ENCODE results near the gene RAB3IL1. TPM values are rescaled to one million over a fixed set of nuclear protein-coding genes. Genes with fewer than 3 reads are reported as not detected.
A peak's percentile ranks its signal among the peaks of the same experiment; 100 is the strongest.
"Not testable (repeated sequence)": the region's sequence is repeated elsewhere in the genome, so short reads cannot be mapped to it uniquely, and the experiment has no call there.

RAB3IL1 gene
- total RNA-seq, 3 donors from 2014 or later, result 0.15 to 1.4 TPM; not detected in 1

DNA sequence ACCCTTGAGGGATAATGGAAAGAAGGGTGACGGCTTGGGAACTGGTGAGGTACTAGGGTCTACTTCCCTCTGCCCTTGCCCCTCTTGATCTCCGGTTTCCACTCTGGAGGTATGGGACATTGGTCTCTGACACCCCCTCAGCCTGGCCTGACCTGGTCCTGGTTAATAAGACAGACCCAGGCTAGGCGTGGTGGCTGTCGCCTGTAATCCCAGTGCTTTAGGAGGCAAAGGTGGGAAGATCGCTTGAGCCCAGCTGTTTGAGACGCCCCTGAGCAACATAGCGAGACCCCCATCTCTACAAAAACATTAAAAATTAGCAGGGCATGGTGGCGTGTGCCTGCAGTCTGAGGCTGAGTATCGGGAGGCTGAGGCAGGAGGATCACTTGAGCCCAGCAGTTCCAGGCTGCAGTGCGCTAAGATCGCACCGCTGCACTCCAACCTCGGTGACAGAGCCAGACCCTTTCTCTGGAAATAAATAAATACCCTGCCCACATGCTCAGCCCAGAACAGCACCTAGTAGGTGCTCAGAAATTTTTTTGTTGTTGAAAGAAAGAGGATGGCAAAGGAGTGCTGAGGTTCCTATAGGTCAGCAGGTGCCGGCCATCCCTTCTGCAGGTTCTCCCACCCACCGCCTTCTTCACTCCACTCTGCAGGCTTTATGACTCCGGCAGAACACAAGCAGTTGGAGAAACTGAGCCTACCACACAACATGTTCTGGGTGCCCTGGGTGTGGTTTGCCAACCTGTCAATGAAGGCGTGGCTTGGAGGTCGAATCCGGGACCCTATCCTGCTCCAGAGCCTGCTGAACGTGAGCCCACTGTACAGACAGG, 39.0 kb upstream of the RAB3IL1 start:
- ATAC-seq (no peak), DNase-seq (no peak)
- peaks cover 25% of the 10 kb centered on the region for H3K27me3 Mint-ChIP-seq (ENCODE audit: low read depth)
- H3K4me1 Mint-ChIP-seq (ENCODE audit: low read depth), result peaks cover 9% of the 10 kb centered on the region
- no peak overlapping the region for H3K4me3 Mint-ChIP-seq
- peaks cover 1% of the 10 kb centered on the region for H3K36me3 Mint-ChIP-seq (ENCODE audit: insufficient read depth)
- no peaks in the 10 kb centered on the region for H3K9me3 Mint-ChIP-seq

GRCh38 chr11:61955422-61956135, 38.2 kb upstream of the RAB3IL1 start:
- H3K4me3 Mint-ChIP-seq, result no peak overlapping the region
- H3K27me3 Mint-ChIP-seq (ENCODE audit: low read depth), result peaks cover 25% of the 10 kb centered on the region
- ATAC-seq (peak; percentile 63 to 70), DNase-seq (peak; percentile 18)
- H3K36me3 Mint-ChIP-seq (ENCODE audit: insufficient read depth), result peaks cover 1% of the 10 kb centered on the region
- peaks cover 9% of the 10 kb centered on the region for H3K4me1 Mint-ChIP-seq (ENCODE audit: low read depth)
- H3K9me3 Mint-ChIP-seq, result no peaks in the 10 kb centered on the region

GRCh38 chr11:61954851-61955421, 37.6 kb upstream of the RAB3IL1 start:
- Mint-ChIP-seq H3K27me3 (ENCODE audit: low read depth) (peaks cover 25% of the 10 kb centered on the region), H3K9me3 (no peaks in the 10 kb centered on the region), H3K4me1 (ENCODE audit: low read depth) (peaks cover 9% of the 10 kb centered on the region), H3K36me3 (ENCODE audit: insufficient read depth) (peaks cover 1% of the 10 kb centered on the region), H3K4me3 (no peak overlapping the region)
- DNase-seq, result no peak
- ATAC-seq, result peak; percentile 16 to 24

DNA sequence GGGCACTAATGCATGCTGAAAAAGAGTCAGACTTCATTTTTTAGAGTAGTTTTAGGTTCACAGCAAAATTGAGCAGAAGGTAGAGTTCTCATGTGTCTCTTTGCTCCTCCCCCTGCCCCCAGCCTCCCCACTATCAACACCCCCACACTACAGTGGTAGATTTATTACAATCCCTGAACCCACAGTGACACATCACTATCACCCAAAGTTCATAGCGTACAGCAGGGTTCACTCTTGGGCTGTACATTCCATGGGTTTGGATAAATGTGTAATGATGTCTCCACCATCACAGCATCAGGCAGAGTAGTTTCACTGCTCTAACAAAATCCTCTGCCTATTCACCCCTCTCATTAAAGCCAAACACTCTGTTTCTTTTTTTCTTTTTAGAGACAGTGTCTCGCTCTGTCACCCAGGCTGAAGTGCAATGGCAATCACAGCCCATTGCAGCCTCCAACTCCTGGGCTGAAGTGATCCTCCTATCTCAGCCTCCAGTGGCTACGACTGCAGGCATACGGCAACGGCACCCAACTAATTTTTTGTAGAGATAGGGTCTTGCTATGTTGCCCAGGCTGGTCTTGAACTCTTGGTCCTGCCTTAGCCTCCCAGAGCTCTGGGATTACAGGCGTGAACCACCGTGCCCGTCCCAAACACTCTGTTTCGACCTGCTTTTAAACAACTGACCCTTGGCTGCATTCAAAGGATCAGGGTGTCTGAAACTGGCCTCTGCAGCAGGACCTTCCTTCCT, 36.9 kb upstream of the RAB3IL1 start:
- ATAC-seq (no peak), DNase-seq (no peak)
- Mint-ChIP-seq H3K9me3 (no peaks in the 10 kb centered on the region), H3K36me3 (ENCODE audit: insufficient read depth) (peaks cover 1% of the 10 kb centered on the region), H3K4me1 (ENCODE audit: low read depth) (peaks cover 9% of the 10 kb centered on the region), H3K27me3 (ENCODE audit: low read depth) (peaks cover 25% of the 10 kb centered on the region), H3K4me3 (no peak overlapping the region)

DNA sequence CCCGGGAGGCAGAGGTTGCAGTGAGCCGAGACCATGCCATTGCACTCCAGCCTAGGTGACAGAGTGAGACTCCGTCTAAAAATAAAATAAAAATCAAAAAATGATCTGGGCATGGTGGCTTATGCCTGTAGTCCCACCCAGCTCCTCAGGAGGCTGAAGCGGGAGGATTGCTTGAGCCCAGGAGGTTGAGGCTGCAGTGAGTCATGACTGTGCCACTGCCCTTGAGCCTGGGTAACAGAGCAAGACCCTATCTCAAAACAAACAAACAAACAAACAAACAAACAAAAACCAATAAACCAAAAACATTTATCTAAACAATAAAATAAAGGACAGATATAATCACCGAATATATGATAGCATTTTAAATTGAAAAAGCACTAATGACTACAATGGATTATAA, 36.3 kb upstream of the RAB3IL1 start:
- peaks cover 25% of the 10 kb centered on the region for H3K27me3 Mint-ChIP-seq (ENCODE audit: low read depth)
- not testable (repeated sequence) for H3K4me1 Mint-ChIP-seq (ENCODE audit: low read depth); H3K4me3 Mint-ChIP-seq; ATAC-seq; DNase-seq; H3K9me3 Mint-ChIP-seq; H3K36me3 Mint-ChIP-seq (ENCODE audit: insufficient read depth)

DNA sequence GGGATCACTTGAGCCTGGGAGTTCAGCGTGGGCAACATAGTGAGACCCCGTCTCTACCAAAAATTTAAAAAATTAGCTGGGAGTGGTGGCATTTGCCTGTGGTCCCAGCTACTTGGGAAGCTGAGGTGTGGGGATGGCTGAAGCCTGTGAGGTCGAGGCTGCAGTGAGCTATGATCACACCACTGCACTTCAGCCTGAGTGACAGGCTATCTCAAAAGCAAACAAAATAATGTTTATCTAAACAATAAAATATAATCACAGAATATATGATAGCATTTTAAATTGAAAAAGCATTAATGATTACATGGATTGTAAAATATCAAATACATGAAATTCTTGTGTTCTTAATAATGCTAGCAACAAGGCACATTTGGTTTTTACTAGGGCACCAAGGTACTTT, 35.5 kb upstream of the RAB3IL1 start:
- peaks cover 2% of the 10 kb centered on the region for H3K4me1 Mint-ChIP-seq (ENCODE audit: low read depth)
- DNase-seq (no peak), ATAC-seq (no peak)
- H3K27me3 Mint-ChIP-seq (ENCODE audit: low read depth), result peaks cover 25% of the 10 kb centered on the region
- no peaks in the 10 kb centered on the region for H3K9me3 Mint-ChIP-seq
- H3K4me3 Mint-ChIP-seq, result no peak overlapping the region
- H3K36me3 Mint-ChIP-seq (ENCODE audit: insufficient read depth), result no peaks in the 10 kb centered on the region

DNA sequence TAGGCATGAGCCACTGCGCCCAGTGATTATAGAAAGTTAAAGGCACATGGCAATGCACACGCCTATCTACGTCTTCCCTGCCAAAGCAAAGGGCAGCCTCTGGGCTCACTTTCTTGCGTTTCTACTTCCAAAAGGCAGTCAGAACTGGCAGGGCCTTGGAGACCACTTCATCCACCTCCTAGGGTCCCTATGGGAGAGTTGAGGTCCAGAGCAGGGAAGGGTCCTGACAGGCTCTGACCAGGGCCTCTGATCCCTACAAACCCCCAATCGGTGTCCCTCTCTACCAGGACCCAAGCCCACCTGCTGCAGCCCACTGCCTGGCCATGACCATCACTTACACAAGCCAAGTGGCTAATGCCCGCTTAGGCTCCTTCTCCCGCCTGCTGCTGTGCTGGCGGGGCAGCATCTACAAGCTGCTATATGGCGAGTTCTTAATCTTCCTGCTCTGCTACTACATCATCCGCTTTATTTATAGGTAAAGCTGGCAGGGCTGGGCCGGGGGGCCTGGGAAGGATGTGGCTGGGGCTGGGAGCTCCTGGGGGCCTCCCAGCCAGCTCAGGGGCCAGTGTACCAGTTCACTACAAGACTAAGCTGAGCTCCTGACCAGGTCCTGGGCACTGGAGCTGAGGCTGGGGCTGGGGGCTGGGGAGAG, 34.2 kb upstream of the RAB3IL1 start:
- no peaks in the 10 kb centered on the region for H3K36me3 Mint-ChIP-seq (ENCODE audit: insufficient read depth)
- DNase-seq (no peak), ATAC-seq (no peak)
- peaks cover 25% of the 10 kb centered on the region for H3K27me3 Mint-ChIP-seq (ENCODE audit: low read depth)
- no peaks in the 10 kb centered on the region for H3K9me3 Mint-ChIP-seq
- peaks cover 5% of the 10 kb centered on the region for H3K4me1 Mint-ChIP-seq (ENCODE audit: low read depth)
- H3K4me3 Mint-ChIP-seq, result no peak overlapping the region

DNA sequence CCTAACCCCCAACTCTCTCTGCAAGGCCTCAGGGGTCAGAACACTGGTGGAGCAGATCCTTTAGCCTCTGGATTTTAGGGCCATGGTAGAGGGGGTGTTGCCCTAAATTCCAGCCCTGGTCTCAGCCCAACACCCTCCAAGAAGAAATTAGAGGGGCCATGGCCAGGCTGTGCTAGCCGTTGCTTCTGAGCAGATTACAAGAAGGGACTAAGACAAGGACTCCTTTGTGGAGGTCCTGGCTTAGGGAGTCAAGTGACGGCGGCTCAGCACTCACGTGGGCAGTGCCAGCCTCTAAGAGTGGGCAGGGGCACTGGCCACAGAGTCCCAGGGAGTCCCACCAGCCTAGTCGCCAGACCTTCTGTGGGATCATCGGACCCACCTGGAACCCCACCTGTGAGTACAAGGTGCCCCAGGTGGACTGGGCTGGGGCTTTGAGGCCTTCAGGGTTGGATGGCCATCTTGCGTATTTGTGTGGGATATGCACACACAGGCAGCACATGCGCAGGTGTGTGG, 32.7 kb upstream of the RAB3IL1 start, which contains the start of gene BEST1:
Gene BEST1, plus strand, starts transcription at position 317 of the 513 bp plus-strand sequence. CDS start 1,456 bp downstream, outside the sequence.
- H3K4me3 Mint-ChIP-seq, result no peak within 1 kb of the TSS

GRCh38 chr11:61949169-61950034, 32.0 kb upstream of the RAB3IL1 start:
- Mint-ChIP-seq H3K9me3 (no peaks in the 10 kb centered on the region), H3K27me3 (ENCODE audit: low read depth) (peaks cover 9% of the 10 kb centered on the region), H3K4me3 (no peak overlapping the region), H3K36me3 (ENCODE audit: insufficient read depth) (no peaks in the 10 kb centered on the region), H3K4me1 (ENCODE audit: low read depth) (peaks cover 3% of the 10 kb centered on the region)
- no peak for ATAC-seq
- no peak for DNase-seq

More for the DNA sequence above, 32.7 kb upstream of the RAB3IL1 start, which contains the start of gene BEST1:
- H3K4me1 Mint-ChIP-seq (ENCODE audit: low read depth), result peaks cover 3% of the 10 kb centered on the region
- no peaks in the 10 kb centered on the region for H3K9me3 Mint-ChIP-seq
- peaks cover 16% of the 10 kb centered on the region for H3K27me3 Mint-ChIP-seq (ENCODE audit: low read depth)
- ATAC-seq (no peak), DNase-seq (no peak)
- no peaks in the 10 kb centered on the region for H3K36me3 Mint-ChIP-seq (ENCODE audit: insufficient read depth)

DNA sequence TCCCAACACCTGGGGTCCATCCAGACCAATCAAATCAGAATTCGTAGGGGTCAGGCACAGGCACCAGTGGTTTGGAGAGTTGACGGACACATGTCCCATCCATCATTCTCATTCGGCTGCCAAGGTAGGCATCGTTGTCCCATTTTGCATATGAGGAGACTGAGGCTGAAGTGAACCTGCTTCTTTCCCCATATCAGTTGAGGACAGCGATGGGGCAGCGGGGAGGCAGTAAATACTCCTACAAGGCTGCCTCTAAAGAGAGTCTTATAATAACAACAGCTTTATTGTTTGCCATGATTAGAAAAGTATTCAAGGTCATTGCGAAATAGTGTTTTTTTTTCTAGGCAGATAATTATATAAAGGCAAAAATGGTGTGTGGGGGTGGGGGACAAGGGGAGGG, 31.1 kb upstream of the RAB3IL1 start:
- ATAC-seq (no peak), DNase-seq (no peak)
- peaks cover 3% of the 10 kb centered on the region for H3K4me1 Mint-ChIP-seq (ENCODE audit: low read depth)
- no peak overlapping the region for H3K4me3 Mint-ChIP-seq
- H3K9me3 Mint-ChIP-seq, result no peaks in the 10 kb centered on the region
- peaks cover 2% of the 10 kb centered on the region for H3K27me3 Mint-ChIP-seq (ENCODE audit: low read depth)
- H3K36me3 Mint-ChIP-seq (ENCODE audit: insufficient read depth), result no peaks in the 10 kb centered on the region

DNA sequence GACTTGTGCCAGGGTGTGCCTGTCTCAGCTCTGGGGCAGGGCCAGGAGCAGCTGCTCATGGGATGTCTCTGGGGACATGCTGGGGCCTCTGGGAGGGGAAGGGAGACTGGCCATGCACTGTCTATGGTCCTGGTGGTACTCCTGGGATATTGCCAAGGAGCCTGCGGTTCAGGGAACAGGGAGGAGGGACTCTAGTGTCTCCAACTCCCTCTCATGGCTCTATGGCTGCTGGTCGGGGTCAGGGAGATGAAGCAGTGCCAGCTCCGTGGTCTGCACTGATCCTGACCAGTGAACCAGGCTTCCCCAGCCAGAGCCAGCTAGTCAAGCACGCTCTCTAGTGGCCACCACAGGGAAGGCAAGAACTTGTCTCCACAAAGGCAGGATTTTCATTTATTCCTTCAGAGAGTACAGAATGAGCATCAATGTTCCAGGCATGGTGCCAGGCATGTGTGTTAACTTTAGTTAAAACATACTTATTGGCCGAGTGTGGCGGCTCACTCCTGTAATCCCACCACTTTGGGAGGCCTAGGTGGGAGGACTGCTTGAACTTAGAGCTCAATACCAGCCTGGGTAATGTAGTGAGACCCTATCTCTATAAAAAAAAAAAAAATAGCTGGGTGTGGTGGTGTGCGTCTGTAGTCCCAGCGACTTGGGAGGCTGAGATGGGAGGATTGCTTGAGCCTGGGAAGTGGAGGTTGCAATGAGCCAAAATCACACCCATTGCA, 30.3 kb upstream of the RAB3IL1 start:
- peak; percentile 69 to 76 for ATAC-seq
- Mint-ChIP-seq H3K4me3 (no peak overlapping the region), H3K4me1 (ENCODE audit: low read depth) (peaks cover 3% of the 10 kb centered on the region)

GRCh38 chr11:61946894-61947293, 29.5 kb upstream of the RAB3IL1 start:
- no peak for ATAC-seq
- H3K4me1 Mint-ChIP-seq (ENCODE audit: low read depth), result peaks cover 3% of the 10 kb centered on the region
- no peaks in the 10 kb centered on the region for H3K36me3 Mint-ChIP-seq (ENCODE audit: insufficient read depth)
- H3K4me3 Mint-ChIP-seq, result no peak overlapping the region
- no peaks in the 10 kb centered on the region for H3K27me3 Mint-ChIP-seq (ENCODE audit: low read depth)
- H3K9me3 Mint-ChIP-seq, result no peaks in the 10 kb centered on the region
- no peak for DNase-seq

More for the DNA sequence above, 30.3 kb upstream of the RAB3IL1 start:
- peak; percentile 55 for DNase-seq
- no peaks in the 10 kb centered on the region for H3K36me3 Mint-ChIP-seq (ENCODE audit: insufficient read depth)
- no peaks in the 10 kb centered on the region for H3K9me3 Mint-ChIP-seq
- peaks cover 2% of the 10 kb centered on the region for H3K27me3 Mint-ChIP-seq (ENCODE audit: low read depth)

Data from activated T-cell treated with anti-CD3 and anti-CD28 coated beads, Interleukin-2, amount 50 U/mL, for 4 hours (primary cell).